ENCODE results near the gene OPRD1. TPM values are rescaled to one million over a fixed set of nuclear protein-coding genes. Genes with fewer than 3 reads are reported as not detected.
A peak's percentile ranks its signal among the peaks of the same experiment; 100 is the strongest.

The OPRD1 gene
- total and polyA plus RNA-seq, 4 donors = 0.01 TPM; not detected in 3

DNA sequence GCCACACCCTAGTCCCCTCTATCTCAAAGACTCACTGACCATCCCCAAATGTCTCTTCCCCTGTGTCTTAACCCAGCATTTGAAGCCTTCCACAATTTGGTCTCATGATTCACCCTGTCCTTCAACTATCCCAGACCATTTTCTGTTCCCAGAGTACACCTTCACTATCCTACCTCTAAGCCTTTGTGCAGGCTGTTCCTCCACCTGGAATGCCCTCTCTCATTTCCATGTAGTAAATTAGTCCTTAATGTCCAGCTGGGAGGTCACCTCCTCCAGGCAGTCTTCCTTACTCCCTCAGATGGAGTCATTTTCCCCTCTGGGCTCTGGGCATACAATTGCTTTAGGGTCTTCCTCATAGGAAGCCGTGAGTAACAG is 71.3 kb downstream of the OPRD1 start:
- Histone ChIP-seq H3K9me3 (ENCODE audit: control insufficient read depth in 4 of 4, low read length in 3 of 4) (no peaks in the 10 kb centered on the region), H3K36me3 (ENCODE audit: control insufficient read depth in 4 of 4, insufficient read depth in 3 of 4, low read depth in 1 of 4, low read length in 3 of 4) (no peaks in the 10 kb centered on the region), H3K27me3 (ENCODE audit: control insufficient read depth in 4 of 4, insufficient read depth in 4 of 4, low read length in 3 of 4) (no peaks in the 10 kb centered on the region), H3K4me3 (ENCODE audit: low read depth in 1 of 3, low read length in 3 of 3) (no peak overlapping the region), H3K4me1 (ENCODE audit: control insufficient read depth in 4 of 4, insufficient read depth in 4 of 4, low read length in 3 of 4) (peaks cover 6 to 28% (median 13%) of the 10 kb centered on the region in 4 donors), H3K27ac (ENCODE audit: low read depth in 1 of 2, low read length in 2 of 2) (no peak overlapping the region), H3K9ac (ENCODE audit: low read depth in 1 of 2, low read length in 2 of 2) (no peak overlapping the region)
- TF ChIP-seq, protein P1, sequence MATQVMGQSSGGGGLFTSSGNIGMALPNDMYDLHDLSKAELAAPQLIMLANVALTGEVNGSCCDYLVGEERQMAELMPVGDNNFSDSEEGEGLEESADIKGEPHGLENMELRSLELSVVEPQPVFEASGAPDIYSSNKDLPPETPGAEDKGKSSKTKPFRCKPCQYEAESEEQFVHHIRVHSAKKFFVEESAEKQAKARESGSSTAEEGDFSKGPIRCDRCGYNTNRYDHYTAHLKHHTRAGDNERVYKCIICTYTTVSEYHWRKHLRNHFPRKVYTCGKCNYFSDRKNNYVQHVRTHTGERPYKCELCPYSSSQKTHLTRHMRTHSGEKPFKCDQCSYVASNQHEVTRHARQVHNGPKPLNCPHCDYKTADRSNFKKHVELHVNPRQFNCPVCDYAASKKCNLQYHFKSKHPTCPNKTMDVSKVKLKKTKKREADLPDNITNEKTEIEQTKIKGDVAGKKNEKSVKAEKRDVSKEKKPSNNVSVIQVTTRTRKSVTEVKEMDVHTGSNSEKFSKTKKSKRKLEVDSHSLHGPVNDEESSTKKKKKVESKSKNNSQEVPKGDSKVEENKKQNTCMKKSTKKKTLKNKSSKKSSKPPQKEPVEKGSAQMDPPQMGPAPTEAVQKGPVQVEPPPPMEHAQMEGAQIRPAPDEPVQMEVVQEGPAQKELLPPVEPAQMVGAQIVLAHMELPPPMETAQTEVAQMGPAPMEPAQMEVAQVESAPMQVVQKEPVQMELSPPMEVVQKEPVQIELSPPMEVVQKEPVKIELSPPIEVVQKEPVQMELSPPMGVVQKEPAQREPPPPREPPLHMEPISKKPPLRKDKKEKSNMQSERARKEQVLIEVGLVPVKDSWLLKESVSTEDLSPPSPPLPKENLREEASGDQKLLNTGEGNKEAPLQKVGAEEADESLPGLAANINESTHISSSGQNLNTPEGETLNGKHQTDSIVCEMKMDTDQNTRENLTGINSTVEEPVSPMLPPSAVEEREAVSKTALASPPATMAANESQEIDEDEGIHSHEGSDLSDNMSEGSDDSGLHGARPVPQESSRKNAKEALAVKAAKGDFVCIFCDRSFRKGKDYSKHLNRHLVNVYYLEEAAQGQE (IDR thresholded peaks at IDR 0.05) = no peak
- TF ChIP-seq FOXA2 (IDR thresholded peaks at IDR 0.05) (no peak), FOXA1 (IDR thresholded peaks at IDR 0.05) (no peak), SP1 (IDR thresholded peaks at IDR 0.05) (no peak), TAF1 (conservative IDR thresholded peaks at IDR 0.05) (no peak), RXRA (IDR thresholded peaks at IDR 0.05) (no peak), HNF4G (IDR thresholded peaks at IDR 0.05) (no peak), NR2F2 (IDR thresholded peaks at IDR 0.05) (no peak)
- TF ChIP-seq, protein P2, sequence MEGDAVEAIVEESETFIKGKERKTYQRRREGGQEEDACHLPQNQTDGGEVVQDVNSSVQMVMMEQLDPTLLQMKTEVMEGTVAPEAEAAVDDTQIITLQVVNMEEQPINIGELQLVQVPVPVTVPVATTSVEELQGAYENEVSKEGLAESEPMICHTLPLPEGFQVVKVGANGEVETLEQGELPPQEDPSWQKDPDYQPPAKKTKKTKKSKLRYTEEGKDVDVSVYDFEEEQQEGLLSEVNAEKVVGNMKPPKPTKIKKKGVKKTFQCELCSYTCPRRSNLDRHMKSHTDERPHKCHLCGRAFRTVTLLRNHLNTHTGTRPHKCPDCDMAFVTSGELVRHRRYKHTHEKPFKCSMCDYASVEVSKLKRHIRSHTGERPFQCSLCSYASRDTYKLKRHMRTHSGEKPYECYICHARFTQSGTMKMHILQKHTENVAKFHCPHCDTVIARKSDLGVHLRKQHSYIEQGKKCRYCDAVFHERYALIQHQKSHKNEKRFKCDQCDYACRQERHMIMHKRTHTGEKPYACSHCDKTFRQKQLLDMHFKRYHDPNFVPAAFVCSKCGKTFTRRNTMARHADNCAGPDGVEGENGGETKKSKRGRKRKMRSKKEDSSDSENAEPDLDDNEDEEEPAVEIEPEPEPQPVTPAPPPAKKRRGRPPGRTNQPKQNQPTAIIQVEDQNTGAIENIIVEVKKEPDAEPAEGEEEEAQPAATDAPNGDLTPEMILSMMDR (IDR thresholded peaks at IDR 0.05; ENCODE audit: low read depth, low read length, missing input control) = no peak
- TF ChIP-seq, protein P3, sequence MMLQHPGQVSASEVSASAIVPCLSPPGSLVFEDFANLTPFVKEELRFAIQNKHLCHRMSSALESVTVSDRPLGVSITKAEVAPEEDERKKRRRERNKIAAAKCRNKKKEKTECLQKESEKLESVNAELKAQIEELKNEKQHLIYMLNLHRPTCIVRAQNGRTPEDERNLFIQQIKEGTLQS (IDR thresholded peaks at IDR 0.05) = no peak
- TF ChIP-seq, protein P4, sequence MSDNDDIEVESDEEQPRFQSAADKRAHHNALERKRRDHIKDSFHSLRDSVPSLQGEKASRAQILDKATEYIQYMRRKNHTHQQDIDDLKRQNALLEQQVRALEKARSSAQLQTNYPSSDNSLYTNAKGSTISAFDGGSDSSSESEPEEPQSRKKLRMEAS (IDR thresholded peaks at IDR 0.05) = no peak
- DNase-seq (ENCODE audit: low spot score) = no peak
- 99% methylated on average over 1 of the region's 1 CpG for WGBS

DNA sequence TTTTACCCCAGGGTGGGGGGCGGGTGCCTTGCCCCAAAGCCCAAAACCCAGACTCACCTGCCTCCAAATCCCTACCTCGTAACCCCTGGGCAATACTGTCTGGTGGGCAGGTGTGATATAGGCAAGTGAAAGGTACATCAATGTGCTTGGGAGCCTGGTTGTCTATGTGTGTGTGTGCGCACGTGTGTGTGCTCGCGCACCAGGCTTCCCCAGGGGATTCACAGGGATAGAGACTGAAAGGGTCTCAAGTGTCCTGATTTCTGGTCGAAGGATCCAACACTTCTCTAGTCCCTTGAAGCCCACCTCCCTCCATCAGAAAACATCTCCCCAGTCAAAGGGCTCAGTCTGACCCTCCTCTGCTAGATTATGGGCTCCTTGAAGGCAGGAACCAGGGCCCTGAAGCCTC is 73.5 kb downstream of the OPRD1 start:
- no peak overlapping the region for H3K4me3 ChIP-seq (ENCODE audit: low read depth in 1 of 3, low read length in 3 of 3)
- no peaks in the 10 kb centered on the region for H3K36me3 ChIP-seq (ENCODE audit: control insufficient read depth in 4 of 4, insufficient read depth in 3 of 4, low read depth in 1 of 4, low read length in 3 of 4)
- peaks cover 6 to 30% (median 13%) of the 10 kb centered on the region in 4 donors for H3K4me1 ChIP-seq (ENCODE audit: control insufficient read depth in 4 of 4, insufficient read depth in 4 of 4, low read length in 3 of 4)
- no peaks in the 10 kb centered on the region for H3K27me3 ChIP-seq (ENCODE audit: control insufficient read depth in 4 of 4, insufficient read depth in 4 of 4, low read length in 3 of 4)
- H3K9me3 ChIP-seq (ENCODE audit: control insufficient read depth in 4 of 4, low read length in 3 of 4) = no peaks in the 10 kb centered on the region
- TF ChIP-seq NR2F2 (IDR thresholded peaks at IDR 0.05) (no peak), FOXA2 (IDR thresholded peaks at IDR 0.05) (no peak), RAD21 (IDR thresholded peaks at IDR 0.05) (no peak), HNF4A (conservative IDR thresholded peaks at IDR 0.05) (no peak), YY1 (IDR thresholded peaks at IDR 0.05) (no peak), JUND (IDR thresholded peaks at IDR 0.05) (no peak), HNF4G (IDR thresholded peaks at IDR 0.05) (no peak), TAF1 (conservative IDR thresholded peaks at IDR 0.05) (no peak), EGR1 (IDR thresholded peaks at IDR 0.05; ENCODE audit: low read depth in 2 of 2) (no peak)
- TF ChIP-seq, protein P1 (IDR thresholded peaks at IDR 0.05) = no peak
- TF ChIP-seq, protein P2 (IDR thresholded peaks at IDR 0.05; ENCODE audit: low read depth, low read length, missing input control) = no peak
- TF ChIP-seq, protein P3 (IDR thresholded peaks at IDR 0.05) = no peak
- TF ChIP-seq, protein P5, sequence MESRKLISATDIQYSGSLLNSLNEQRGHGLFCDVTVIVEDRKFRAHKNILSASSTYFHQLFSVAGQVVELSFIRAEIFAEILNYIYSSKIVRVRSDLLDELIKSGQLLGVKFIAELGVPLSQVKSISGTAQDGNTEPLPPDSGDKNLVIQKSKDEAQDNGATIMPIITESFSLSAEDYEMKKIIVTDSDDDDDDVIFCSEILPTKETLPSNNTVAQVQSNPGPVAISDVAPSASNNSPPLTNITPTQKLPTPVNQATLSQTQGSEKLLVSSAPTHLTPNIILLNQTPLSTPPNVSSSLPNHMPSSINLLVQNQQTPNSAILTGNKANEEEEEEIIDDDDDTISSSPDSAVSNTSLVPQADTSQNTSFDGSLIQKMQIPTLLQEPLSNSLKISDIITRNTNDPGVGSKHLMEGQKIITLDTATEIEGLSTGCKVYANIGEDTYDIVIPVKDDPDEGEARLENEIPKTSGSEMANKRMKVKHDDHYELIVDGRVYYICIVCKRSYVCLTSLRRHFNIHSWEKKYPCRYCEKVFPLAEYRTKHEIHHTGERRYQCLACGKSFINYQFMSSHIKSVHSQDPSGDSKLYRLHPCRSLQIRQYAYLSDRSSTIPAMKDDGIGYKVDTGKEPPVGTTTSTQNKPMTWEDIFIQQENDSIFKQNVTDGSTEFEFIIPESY (IDR thresholded peaks at IDR 0.05) = no peak
- H3K9ac ChIP-seq (ENCODE audit: low read depth in 1 of 2, low read length in 2 of 2) = no peak overlapping the region
- 90% methylated on average over 7 of the region's 7 CpGs for WGBS
- H3K27ac ChIP-seq (ENCODE audit: low read depth in 1 of 2, low read length in 2 of 2) = peak overlapping the region; percentile 78 to 97
- no peak for DNase-seq (ENCODE audit: low spot score)
